ENCODE results near the gene RRAD.
"Not testable (repeated sequence)": the region's sequence is repeated elsewhere in the genome, so short reads cannot be mapped to it uniquely, and the experiment has no call there.

The RRAD gene

GRCh38 chr16:66925322-66925840, at the start of gene RRAD:
TSS of gene RRAD (minus strand) at chr16:66925535. CDS start at chr16:66925179, 356 bp downstream.
- DNase-seq (ENCODE audit: low spot score): no peak

- DNase-seq (ENCODE audit: low spot score): not testable (repeated sequence)
Measured at GRCh38 chr16:66974932-66975246, 49.6 kb upstream of the RRAD start.

- DNase-seq (ENCODE audit: low spot score): not testable (repeated sequence)
Measured at GRCh38 chr16:66974156-66974931, 49.0 kb upstream of the RRAD start.

GRCh38 chr16:66973716-66974115, 48.4 kb upstream of the RRAD start:
- DNase-seq (ENCODE audit: low spot score): no peak

GRCh38 chr16:66972983-66973382, 47.6 kb upstream of the RRAD start:
- DNase-seq (ENCODE audit: low spot score): no peak

- no peak for DNase-seq (ENCODE audit: low spot score)
Measured at GRCh38 chr16:66970775-66971720, 45.7 kb upstream of the RRAD start.

GRCh38 chr16:66968847-66969246, 43.5 kb upstream of the RRAD start:
- no peak for DNase-seq (ENCODE audit: low spot score)

- DNase-seq (ENCODE audit: low spot score): no peak
Measured at GRCh38 chr16:66964049-66964448, 38.7 kb upstream of the RRAD start.

GRCh38 chr16:66961914-66962313, 36.6 kb upstream of the RRAD start:
- no peak for DNase-seq (ENCODE audit: low spot score)

- DNase-seq (ENCODE audit: low spot score): peak; percentile 62
Measured at GRCh38 chr16:66961065-66961744, 35.9 kb upstream of the RRAD start, which contains the start of gene CES3. TSS of gene CES3 (plus strand) at chr16:66961266. CDS start at chr16:66961308, 42 bp downstream.

GRCh38 chr16:66960270-66960669, 34.9 kb upstream of the RRAD start:
- no peak for DNase-seq (ENCODE audit: low spot score)

- no peak for DNase-seq (ENCODE audit: low spot score)
Measured at GRCh38 chr16:66959704-66960161, 34.4 kb upstream of the RRAD start.

GRCh38 chr16:66958857-66959703, 33.7 kb upstream of the RRAD start:
- no peak for DNase-seq (ENCODE audit: low spot score)

GRCh38 chr16:66956154-66956457, 30.8 kb upstream of the RRAD start:
- DNase-seq (ENCODE audit: low spot score): not testable (repeated sequence)

- not testable (repeated sequence) for DNase-seq (ENCODE audit: low spot score)
Measured at GRCh38 chr16:66955363-66956153, 30.2 kb upstream of the RRAD start.

GRCh38 chr16:66954097-66954659, 28.8 kb upstream of the RRAD start:
- peak; percentile 70 for DNase-seq (ENCODE audit: low spot score)

GRCh38 chr16:66953462-66954096, 28.2 kb upstream of the RRAD start:
- DNase-seq (ENCODE audit: low spot score): no peak

GRCh38 chr16:66952430-66953110, 27.2 kb upstream of the RRAD start:
- DNase-seq (ENCODE audit: low spot score): no peak

Data from HuH-7.5 (cell line).